HepG2 (cell line): ENCODE results near the gene DLL4. TPM values are rescaled to one million over a fixed set of nuclear protein-coding genes. Genes with fewer than 3 reads are reported as not detected.
A peak's percentile ranks its signal among the peaks of the same experiment; 100 is the strongest.

ENCODE experiments used
- AGO2 ChIP-seq: fragments of 200-400 bp; formaldehyde crosslinking; optimal IDR thresholded peaks from 2 replicates; pipeline ENCODE3; 2017; ENCODE audit warnings: mild to moderate bottlenecking, low read depth, low read length, moderate library complexity
- GPN1 ChIP-seq: sonication (generic); formaldehyde crosslinking; IDR thresholded peaks from 2 replicates; pipeline ENCODE4 v1.5.1; 2020; ENCODE audit warnings: missing genetic modification reagents, borderline replicate concordance
- MYC ChIP-seq: sonication (generic); formaldehyde crosslinking; IDR thresholded peaks from 2 replicates; pipeline ENCODE4 v1.9.0; 2021; ENCODE audit warnings: missing genetic modification reagents, borderline replicate concordance
- PAWR ChIP-seq: sonication (generic); formaldehyde crosslinking; IDR thresholded peaks from 2 replicates; pipeline ENCODE4 v1.4.0; 2020; ENCODE audit warnings: missing genetic modification reagents, mild to moderate bottlenecking, borderline replicate concordance
- SPEN ChIP-seq: sonication (generic); formaldehyde crosslinking; IDR thresholded peaks from 2 replicates; pipeline ENCODE4 v1.5.1; 2020; ENCODE audit warnings: low read depth, mild to moderate bottlenecking, missing genetic modification reagents
- XRCC5 ChIP-seq: fragments of 200-400 bp; formaldehyde crosslinking; optimal IDR thresholded peaks from 2 replicates; pipeline ENCODE3; 2017; ENCODE audit warnings: mild to moderate bottlenecking, low read length
- ZNF446 ChIP-seq: sonication (generic); formaldehyde crosslinking; IDR thresholded peaks from 2 replicates; pipeline ENCODE4 v1.5.0; 2020; ENCODE audit warnings: mild to moderate bottlenecking, missing genetic modification reagents
- ZNF615 ChIP-seq: sonication (generic); formaldehyde crosslinking; IDR thresholded peaks from 2 replicates; pipeline ENCODE4 v1.5.0; 2020; ENCODE audit warnings: mild to moderate bottlenecking, missing genetic modification reagents, borderline replicate concordance
- polyA plus RNA-seq, 8 experiments: library from polyadenylated mRNA; depleted of rRNA in 3 of 8; stranded (reverse) in 7 of 8; unstranded in 1 of 8; fragments of >200 nt; fragmentation: Illumina TruSeq in 4 of 8; extraction: Trizol in 4 of 8; gene quantifications; 2 replicates each; pipeline versions ENCODE4 v1.2.1 to v1.2.3, GENCODE V29; 2011 to 2016; ENCODE audit warnings: low read depth in 4 of 8, missing spikeins in 1 of 8, mixed read lengths in 1 of 8; ENCODE audit not compliant: insufficient read depth in 1 of 8
- total RNA-seq, 5 experiments: library from RNA; depleted of rRNA; stranded (reverse); fragments of >200 nt; fragmentation: Illumina TruSeq; extraction: Trizol; gene quantifications; 2 replicates each; pipeline ENCODE4 v1.2.3, GENCODE V29; 2016; ENCODE audit warnings: low read depth in 1 of 5
- TF ChIP-seq, protein P1 (sequence below), 2 experiments: sonication (generic) in 1 of 2; formaldehyde crosslinking in 1 of 2; IDR thresholded peaks; 2 replicates each; pipeline versions ENCODE4 v1.4.0 to v1.6.1; 2016 to 2020; ENCODE audit warnings: borderline replicate concordance in 1 of 2, low read depth in 1 of 2, mild to moderate bottlenecking in 1 of 2, missing genetic modification reagents in 1 of 2
- TF ChIP-seq, protein P2 (sequence below): IDR thresholded peaks from 2 replicates; pipeline ENCODE4 v1.6.1; 2018; ENCODE audit warnings: missing genetic modification reagents
- TF ChIP-seq, protein P3 (sequence below): sonication (generic); formaldehyde crosslinking; IDR thresholded peaks from 2 replicates; pipeline ENCODE4 v1.4.0; 2020; ENCODE audit warnings: missing genetic modification reagents
- TF ChIP-seq, protein P4 (sequence below): IDR thresholded peaks from 2 replicates; pipeline ENCODE4 v1.6.1; 2016
- TF ChIP-seq, protein P5 (sequence below): sonication (generic); formaldehyde crosslinking; conservative IDR thresholded peaks from 2 replicates; pipeline ENCODE4 v1.4.0; 2020; ENCODE audit warnings: missing genetic modification reagents

Gene DLL4
- total and polyA plus RNA-seq, 2 of the 13 experiments (the other 11 are each of a cell fraction or from before 2014, with no cell fraction given): 0.20 to 0.25 TPM

DNA sequence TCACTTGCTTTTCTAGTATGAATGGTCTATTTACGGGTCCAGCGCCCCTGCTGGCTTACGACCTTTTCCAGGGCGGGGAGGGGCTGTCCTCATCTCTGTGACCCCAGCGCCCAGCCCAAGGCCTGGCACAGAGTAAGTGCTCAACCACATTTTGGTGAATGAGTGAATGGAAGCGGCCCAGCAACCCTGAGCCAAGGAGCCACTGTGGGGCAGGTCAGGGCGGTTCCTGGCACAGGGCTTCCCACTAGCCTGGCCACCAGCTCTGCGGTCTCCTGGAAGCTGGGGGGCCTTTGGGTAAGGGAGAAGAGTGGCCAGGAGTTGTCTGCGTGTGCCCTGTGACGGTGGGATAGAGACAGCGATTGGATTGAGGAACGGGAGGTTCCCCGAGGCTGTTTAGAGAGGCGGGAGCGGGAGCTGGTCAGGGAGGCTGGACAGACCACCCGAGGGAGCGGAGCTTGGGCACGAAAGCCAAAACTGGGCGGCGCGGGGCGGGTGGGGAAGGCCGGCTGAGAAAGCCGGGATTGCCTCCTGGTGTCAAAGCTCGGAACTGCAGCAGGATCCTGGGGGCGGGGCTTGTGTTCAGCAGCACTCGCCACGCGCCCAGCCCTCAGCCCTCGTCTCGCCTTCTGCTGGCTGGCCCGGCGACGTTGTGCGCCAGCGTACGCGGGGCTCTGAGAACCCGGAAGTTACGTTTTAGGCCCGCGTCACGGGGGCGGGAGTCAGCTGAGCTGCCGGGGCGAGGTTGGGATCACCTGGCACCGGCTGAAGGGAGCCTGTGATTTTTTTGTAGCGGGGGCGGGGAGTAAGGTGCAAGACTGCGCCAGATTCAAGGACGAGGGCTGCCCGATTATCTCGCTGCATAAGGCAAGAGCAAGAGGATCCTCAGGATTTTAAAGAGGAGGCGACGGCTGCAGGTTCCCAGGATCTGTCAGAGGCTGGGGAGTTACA is 35.1 kb upstream of the DLL4 start, which contains the start of gene VPS18 (continued):
- TF ChIP-seq, protein P1, sequence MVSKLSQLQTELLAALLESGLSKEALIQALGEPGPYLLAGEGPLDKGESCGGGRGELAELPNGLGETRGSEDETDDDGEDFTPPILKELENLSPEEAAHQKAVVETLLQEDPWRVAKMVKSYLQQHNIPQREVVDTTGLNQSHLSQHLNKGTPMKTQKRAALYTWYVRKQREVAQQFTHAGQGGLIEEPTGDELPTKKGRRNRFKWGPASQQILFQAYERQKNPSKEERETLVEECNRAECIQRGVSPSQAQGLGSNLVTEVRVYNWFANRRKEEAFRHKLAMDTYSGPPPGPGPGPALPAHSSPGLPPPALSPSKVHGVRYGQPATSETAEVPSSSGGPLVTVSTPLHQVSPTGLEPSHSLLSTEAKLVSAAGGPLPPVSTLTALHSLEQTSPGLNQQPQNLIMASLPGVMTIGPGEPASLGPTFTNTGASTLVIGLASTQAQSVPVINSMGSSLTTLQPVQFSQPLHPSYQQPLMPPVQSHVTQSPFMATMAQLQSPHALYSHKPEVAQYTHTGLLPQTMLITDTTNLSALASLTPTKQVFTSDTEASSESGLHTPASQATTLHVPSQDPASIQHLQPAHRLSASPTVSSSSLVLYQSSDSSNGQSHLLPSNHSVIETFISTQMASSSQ (IDR thresholded peaks at IDR 0.05; ENCODE audit: low read depth): 0 out of 2 replicates have a peak, but pooled peaks have one; percentile 2
- TF ChIP-seq, protein P1 (CRISPR knock-in tag; IDR thresholded peaks at IDR 0.05; ENCODE audit: borderline replicate concordance): no peak
- TF ChIP-seq, protein P2, sequence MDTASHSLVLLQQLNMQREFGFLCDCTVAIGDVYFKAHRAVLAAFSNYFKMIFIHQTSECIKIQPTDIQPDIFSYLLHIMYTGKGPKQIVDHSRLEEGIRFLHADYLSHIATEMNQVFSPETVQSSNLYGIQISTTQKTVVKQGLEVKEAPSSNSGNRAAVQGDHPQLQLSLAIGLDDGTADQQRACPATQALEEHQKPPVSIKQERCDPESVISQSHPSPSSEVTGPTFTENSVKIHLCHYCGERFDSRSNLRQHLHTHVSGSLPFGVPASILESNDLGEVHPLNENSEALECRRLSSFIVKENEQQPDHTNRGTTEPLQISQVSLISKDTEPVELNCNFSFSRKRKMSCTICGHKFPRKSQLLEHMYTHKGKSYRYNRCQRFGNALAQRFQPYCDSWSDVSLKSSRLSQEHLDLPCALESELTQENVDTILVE: no peak
- TF ChIP-seq, protein P3, sequence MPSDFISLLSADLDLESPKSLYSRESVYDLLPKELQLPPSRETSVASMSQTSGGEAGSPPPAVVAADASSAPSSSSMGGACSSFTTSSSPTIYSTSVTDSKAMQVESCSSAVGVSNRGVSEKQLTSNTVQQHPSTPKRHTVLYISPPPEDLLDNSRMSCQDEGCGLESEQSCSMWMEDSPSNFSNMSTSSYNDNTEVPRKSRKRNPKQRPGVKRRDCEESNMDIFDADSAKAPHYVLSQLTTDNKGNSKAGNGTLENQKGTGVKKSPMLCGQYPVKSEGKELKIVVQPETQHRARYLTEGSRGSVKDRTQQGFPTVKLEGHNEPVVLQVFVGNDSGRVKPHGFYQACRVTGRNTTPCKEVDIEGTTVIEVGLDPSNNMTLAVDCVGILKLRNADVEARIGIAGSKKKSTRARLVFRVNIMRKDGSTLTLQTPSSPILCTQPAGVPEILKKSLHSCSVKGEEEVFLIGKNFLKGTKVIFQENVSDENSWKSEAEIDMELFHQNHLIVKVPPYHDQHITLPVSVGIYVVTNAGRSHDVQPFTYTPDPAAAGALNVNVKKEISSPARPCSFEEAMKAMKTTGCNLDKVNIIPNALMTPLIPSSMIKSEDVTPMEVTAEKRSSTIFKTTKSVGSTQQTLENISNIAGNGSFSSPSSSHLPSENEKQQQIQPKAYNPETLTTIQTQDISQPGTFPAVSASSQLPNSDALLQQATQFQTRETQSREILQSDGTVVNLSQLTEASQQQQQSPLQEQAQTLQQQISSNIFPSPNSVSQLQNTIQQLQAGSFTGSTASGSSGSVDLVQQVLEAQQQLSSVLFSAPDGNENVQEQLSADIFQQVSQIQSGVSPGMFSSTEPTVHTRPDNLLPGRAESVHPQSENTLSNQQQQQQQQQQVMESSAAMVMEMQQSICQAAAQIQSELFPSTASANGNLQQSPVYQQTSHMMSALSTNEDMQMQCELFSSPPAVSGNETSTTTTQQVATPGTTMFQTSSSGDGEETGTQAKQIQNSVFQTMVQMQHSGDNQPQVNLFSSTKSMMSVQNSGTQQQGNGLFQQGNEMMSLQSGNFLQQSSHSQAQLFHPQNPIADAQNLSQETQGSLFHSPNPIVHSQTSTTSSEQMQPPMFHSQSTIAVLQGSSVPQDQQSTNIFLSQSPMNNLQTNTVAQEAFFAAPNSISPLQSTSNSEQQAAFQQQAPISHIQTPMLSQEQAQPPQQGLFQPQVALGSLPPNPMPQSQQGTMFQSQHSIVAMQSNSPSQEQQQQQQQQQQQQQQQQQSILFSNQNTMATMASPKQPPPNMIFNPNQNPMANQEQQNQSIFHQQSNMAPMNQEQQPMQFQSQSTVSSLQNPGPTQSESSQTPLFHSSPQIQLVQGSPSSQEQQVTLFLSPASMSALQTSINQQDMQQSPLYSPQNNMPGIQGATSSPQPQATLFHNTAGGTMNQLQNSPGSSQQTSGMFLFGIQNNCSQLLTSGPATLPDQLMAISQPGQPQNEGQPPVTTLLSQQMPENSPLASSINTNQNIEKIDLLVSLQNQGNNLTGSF (CRISPR knock-in tag): no peak
- TF ChIP-seq SPEN (CRISPR knock-in tag) (peak; percentile 79), GPN1 (CRISPR knock-in tag) (no peak), MYC (CRISPR knock-in tag) (peak; percentile 93), PAWR (CRISPR knock-in tag) (0 out of 2 replicates have a peak, but pooled peaks have one; percentile 51), XRCC5 (no peak), ZNF615 (CRISPR knock-in tag) (no peak), AGO2 (no peak), ZNF446 (CRISPR knock-in tag) (no peak)
- TF ChIP-seq, protein P4, sequence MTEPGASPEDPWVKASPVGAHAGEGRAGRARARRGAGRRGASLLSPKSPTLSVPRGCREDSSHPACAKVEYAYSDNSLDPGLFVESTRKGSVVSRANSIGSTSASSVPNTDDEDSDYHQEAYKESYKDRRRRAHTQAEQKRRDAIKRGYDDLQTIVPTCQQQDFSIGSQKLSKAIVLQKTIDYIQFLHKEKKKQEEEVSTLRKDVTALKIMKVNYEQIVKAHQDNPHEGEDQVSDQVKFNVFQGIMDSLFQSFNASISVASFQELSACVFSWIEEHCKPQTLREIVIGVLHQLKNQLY (CRISPR knock-in tag): no peak
- TF ChIP-seq, protein P5, sequence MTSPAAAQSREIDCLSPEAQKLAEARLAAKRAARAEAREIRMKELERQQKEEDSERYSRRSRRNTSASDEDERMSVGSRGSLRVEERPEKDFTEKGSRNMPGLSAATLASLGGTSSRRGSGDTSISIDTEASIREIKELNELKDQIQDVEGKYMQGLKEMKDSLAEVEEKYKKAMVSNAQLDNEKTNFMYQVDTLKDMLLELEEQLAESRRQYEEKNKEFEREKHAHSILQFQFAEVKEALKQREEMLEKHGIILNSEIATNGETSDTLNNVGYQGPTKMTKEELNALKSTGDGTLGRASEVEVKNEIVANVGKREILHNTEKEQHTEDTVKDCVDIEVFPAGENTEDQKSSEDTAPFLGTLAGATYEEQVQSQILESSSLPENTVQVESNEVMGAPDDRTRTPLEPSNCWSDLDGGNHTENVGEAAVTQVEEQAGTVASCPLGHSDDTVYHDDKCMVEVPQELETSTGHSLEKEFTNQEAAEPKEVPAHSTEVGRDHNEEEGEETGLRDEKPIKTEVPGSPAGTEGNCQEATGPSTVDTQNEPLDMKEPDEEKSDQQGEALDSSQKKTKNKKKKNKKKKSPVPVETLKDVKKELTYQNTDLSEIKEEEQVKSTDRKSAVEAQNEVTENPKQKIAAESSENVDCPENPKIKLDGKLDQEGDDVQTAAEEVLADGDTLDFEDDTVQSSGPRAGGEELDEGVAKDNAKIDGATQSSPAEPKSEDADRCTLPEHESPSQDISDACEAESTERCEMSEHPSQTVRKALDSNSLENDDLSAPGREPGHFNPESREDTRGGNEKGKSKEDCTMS: no peak
